Psoas muscle (tissue), 8 donors: ENCODE results near the gene SLC35F4. TPM values are rescaled to one million over a fixed set of nuclear protein-coding genes. Genes with fewer than 3 reads are reported as not detected.

ENCODE experiments used
- ATAC-seq, 4 donors: fragments of 200-7000 bp; cut with Tn5 transposase; one replicate each; pipeline ENCODE4 v1.9.1; 2020; ENCODE audit warnings: moderate library complexity in 3 of 4, mild to moderate bottlenecking in 2 of 4
- DNase-seq, 2 donors: peaks; one replicate each; pipeline ENCODE4 v3.0.0-alpha.2; 2020
- H3K27ac ChIP-seq: fragments of 200-600 bp; one replicate; pipeline ENCODE4 v1.8.0; 2022
- H3K27me3 ChIP-seq, 3 donors: fragments of 200-600 bp in 1 of 3; one replicate each; pipeline versions ENCODE4 v1.6.1 to v1.8.0; 2013 to 2022; ENCODE audit warnings: low read length in 2 of 3, mild to moderate bottlenecking in 2 of 3, moderate library complexity in 1 of 3; ENCODE audit not compliant: insufficient read depth in 3 of 3
- H3K36me3 ChIP-seq, 2 donors: fragments of 200-600 bp in 1 of 2; one replicate each; pipeline versions ENCODE4 v1.6.1 to v1.8.0; 2013 to 2022; ENCODE audit warnings: low read depth in 1 of 2, mild to moderate bottlenecking in 1 of 2, moderate library complexity in 1 of 2; ENCODE audit not compliant: insufficient read depth in 1 of 2
- H3K4me1 ChIP-seq: fragments of 200-600 bp; one replicate; pipeline ENCODE4 v1.8.0; 2022
- H3K4me3 ChIP-seq: fragments of 200-600 bp; one replicate; pipeline ENCODE4 v1.8.0; 2022; ENCODE audit warnings: mild to moderate bottlenecking
- H3K9me3 ChIP-seq: fragments of 200-600 bp; one replicate; pipeline ENCODE4 v1.8.0; 2022
- CTCF ChIP-seq: fragments of 200-600 bp; IDR thresholded peaks from one replicate; pipeline ENCODE4 v1.8.0; 2022; ENCODE audit warnings: antibody characterized with exemption
- WGBS, 3 donors: extraction: QIAGEN DNeasy Blood & Tissue Kit; methylation state at CpG; one replicate each; pipeline versions ENCODE4 v1.1.6 to v1.1.7; 2013; 5-methylcytosine and 5-hydroxymethylcytosine counted together
- intact Hi-C, 2 donors: fragments of 100-400 bp; cut with DNase I; formaldehyde crosslinking; loops; one replicate each; pipeline versions ENCODE4 v1.11.0 to v1.14.2; 2022
- polyA plus RNA-seq, 3 donors: library from polyadenylated mRNA; stranded (reverse); fragments of 200-250 nt; gene quantifications; one replicate each; pipeline ENCODE4 v1.2.3, GENCODE V29; 2013
- total RNA-seq, 4 donors: library from RNA; stranded (reverse); fragmentation: NEBNext Ultra II Directional in 2 of 4; extraction: Animal tissue kit (Norgen Biotek cat#: 25700) in 2 of 4; gene quantifications; one replicate each; pipeline versions ENCODE4 v1.2.1 to v1.2.4, GENCODE V29; 2021 to 2023
- donor health status: healthy with polysubstance abuse.
- donor health status: DM: no; HTN: no; CAD: no; lungs with moderate emphysema.
- donor health status: Bipolar disorder and iron deficiency.
- donor health status: healthy.
- donor health status: DM: yes; HTN: yes; CAD: no.
- donor health status: DM: no; HTN: no; CAD: no.
- donor health status: DM: no; HTN: no; CAD: no.
- donor health status: DM: yes; HTN: yes; CAD: no.

SLC35F4 gene
- total and polyA plus RNA-seq, 7 donors, result not detected

GRCh38 chr14:57835766-57836165 is 30.1 kb downstream of the SLC35F4 start:
- intact Hi-C loops, result no loop called here
- H3K4me1 ChIP-seq, result no peaks in the 10 kb centered on the region
- H3K36me3 ChIP-seq, result no peaks in the 10 kb centered on the region
- no peak overlapping the region for H3K27ac ChIP-seq
- DNase-seq (no peak), ATAC-seq (no peak)
- no peaks in the 10 kb centered on the region for H3K9me3 ChIP-seq
- H3K27me3 ChIP-seq, result peaks cover 0 to 1% (median 0%) of the 10 kb centered on the region in 3 donors
- WGBS, 3 donors, result 64 to 77% (median 67%) methylated on average over 2 of the region's 2 CpGs
- no peak overlapping the region for H3K4me3 ChIP-seq
- TF ChIP-seq CTCF, result no peak

DNA sequence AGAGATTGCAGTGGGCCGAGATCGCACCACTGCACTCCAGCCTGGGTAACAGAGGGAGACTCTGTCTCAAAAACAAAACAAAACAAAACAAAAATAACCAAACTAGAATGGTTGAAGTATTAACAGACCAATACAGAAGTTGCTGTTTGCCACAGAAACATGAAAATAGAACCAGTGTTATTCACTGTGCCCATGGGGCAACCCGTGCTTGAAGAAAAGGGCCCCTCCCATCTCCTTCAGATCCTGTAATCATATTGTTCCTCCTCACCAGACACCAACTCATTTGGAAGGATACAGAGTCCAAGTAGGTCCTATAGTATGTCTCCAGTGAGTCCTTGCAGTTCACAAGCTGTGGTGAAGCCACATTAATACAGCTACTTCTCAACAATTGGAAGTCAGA is 30.9 kb downstream of the SLC35F4 start:
- no peak for TF ChIP-seq CTCF
- intact Hi-C loops, result no loop called here
- Histone ChIP-seq H3K27ac (no peak overlapping the region), H3K27me3 (peaks cover 0 to 1% (median 0%) of the 10 kb centered on the region in 3 donors), H3K4me1 (no peaks in the 10 kb centered on the region), H3K36me3 (no peaks in the 10 kb centered on the region), H3K9me3 (no peaks in the 10 kb centered on the region), H3K4me3 (no peak overlapping the region)
- DNase-seq, result no peak
- no peak for ATAC-seq
- WGBS, 3 donors, result 89 to 93% (median 90%) methylated on average over 3 of the region's 3 CpGs

- ATAC-seq (no peak), DNase-seq (no peak)
- Histone ChIP-seq H3K4me3 (no peak overlapping the region), H3K36me3 (no peaks in the 10 kb centered on the region), H3K9me3 (no peaks in the 10 kb centered on the region), H3K27ac (no peak overlapping the region), H3K27me3 (peaks cover 0 to 1% (median 0%) of the 10 kb centered on the region in 3 donors), H3K4me1 (no peaks in the 10 kb centered on the region)
- WGBS, 3 donors, result 0 to 70% (median 28%) methylated on average over 1 of the region's 1 CpG
- TF ChIP-seq CTCF, result no peak
- intact Hi-C loops, result no loop called here
These were observed 31.8 kb downstream of the SLC35F4 start for GRCh38 chr14:57834001-57834598.

- WGBS, 3 donors, result 32 to 37% (median 37%) methylated on average over 3 of the region's 3 CpGs
- no peak overlapping the region for H3K4me3 ChIP-seq
- no peaks in the 10 kb centered on the region for H3K36me3 ChIP-seq
- intact Hi-C loops, result no loop called here
- no peak for TF ChIP-seq CTCF
- H3K4me1 ChIP-seq, result no peaks in the 10 kb centered on the region
- DNase-seq (peak; percentile 32 to 50), ATAC-seq (peak; percentile 23 to 56 (median 50))
- H3K27me3 ChIP-seq, result peaks cover 0 to 1% (median 0%) of the 10 kb centered on the region in 3 donors
- no peak overlapping the region for H3K27ac ChIP-seq
- no peaks in the 10 kb centered on the region for H3K9me3 ChIP-seq
These were observed 32.6 kb downstream of the SLC35F4 start for GRCh38 chr14:57833323-57833722.

DNA sequence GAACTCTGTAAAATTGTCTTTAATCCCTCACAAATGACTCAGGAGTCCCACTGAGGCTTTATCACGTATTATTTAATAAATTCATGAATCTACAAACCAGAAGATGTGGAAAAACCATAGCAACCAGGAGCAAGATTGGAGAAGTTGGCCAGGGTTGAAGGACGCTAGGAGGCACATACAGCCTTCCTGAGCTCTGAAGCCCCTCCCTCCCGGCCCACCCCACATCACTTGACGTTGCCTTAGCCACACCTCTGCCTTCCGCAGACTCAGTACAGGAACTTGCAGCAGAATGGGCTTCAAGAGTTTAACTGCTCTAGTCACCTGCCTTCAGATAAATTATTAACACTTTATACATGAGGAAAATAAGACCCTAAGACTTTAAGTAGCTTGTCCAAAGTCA is 33.9 kb downstream of the SLC35F4 start:
- H3K27me3 ChIP-seq, result peaks cover 0 to 1% (median 0%) of the 10 kb centered on the region in 3 donors
- DNase-seq (no peak), ATAC-seq (no peak)
- H3K4me1 ChIP-seq, result no peaks in the 10 kb centered on the region
- no peak overlapping the region for H3K4me3 ChIP-seq
- intact Hi-C loops, result no loop called here
- no peak for TF ChIP-seq CTCF
- H3K36me3 ChIP-seq, result no peaks in the 10 kb centered on the region
- no peak overlapping the region for H3K27ac ChIP-seq
- WGBS, 3 donors, result 15 to 16% (median 15%) methylated on average over 5 of the region's 5 CpGs
- no peaks in the 10 kb centered on the region for H3K9me3 ChIP-seq
